ENCODE data around the gene ANKRD13C.

Gene ANKRD13C

DNA sequence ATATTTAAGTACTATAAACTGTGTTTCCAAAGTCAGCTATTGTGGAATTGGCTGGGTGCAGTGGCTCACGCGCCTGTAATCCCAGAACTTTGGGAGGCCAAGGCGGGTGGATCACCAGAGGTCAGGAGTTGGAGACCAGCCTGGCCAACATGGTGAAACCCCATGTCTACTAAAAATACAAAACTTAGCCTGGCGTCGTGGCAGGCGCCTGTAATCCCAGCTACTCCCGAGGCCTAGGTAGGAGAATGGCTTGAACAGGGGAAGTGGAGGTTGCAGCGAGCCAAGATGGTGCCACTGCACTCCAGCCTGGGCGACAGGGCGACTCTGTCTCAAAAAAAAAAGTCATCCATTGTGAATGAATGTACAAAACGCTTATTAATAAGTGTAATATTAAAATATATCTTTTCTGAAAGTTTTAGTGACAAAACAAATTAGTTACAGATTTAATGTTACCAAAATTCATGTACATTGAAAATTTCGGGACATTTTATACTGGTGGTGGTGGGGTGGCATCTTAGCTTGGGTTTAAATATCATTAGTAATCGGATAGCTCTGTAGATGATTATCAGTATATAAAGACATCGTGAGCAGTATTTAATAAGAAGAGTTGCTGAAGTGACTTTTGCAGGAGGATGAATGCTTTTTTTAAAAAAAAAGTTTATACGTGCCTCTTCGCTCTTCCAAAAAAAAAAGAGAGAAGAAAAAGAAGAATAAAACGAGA is 133.8 kb downstream of the ANKRD13C start:
- DNase-seq (ENCODE audit: low spot score): no peak

DNA sequence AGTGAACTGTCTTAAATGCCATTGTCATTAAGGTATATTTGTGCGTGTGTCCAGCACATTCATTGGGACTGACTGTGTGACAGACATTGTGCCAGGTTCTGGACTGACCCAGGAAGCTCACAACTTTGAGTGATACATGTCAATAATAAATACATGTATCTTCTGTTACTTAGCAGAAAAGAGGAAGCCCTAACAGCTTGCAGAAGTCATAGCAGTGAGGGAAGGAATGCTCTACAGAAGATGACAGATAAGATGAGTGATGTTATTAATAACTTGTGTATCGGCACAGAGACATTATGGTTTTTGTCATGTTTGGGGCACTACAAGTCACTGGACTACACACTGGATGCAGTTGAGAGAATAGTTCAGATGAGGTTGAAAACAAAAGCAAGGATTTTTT is 134.5 kb downstream of the ANKRD13C start:
- no peak for DNase-seq (ENCODE audit: low spot score)

DNA sequence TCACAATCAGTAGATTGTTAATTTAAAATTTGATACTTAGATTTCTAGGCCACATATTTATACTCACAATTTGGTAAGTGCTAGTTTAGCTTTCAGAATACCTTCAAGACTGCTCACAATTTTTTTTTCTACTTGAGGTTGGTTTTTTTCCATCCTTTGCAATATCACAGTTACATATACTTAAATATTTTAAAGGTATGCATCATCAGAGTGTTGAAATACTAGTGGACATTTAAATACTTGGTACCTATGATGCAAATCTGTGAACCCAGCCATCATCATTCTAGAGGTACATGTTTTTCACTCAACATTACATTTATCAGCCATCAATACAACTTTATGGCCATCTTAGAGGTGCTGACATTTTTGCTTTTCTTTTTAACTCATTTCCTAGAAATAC is 143.0 kb downstream of the ANKRD13C start:
- no peak for DNase-seq (ENCODE audit: low spot score)

DNA sequence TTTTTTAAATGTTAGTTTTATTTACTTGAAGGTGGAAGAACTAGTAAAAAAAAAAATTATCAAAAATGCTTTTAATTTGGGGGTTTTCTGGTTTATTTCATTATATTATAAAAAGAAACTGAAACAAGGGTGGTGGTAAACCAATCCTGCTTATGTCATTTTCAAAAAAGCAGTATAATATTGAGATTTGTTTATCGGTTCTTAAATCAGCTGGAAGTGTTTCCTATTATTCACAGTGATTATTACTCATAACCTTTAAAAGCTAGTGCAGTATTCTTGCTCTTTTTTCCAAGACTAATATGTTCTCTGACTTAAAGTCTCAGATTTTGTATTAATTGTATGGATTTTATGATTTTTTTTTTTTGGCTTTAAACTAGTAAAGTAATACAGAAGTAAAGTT is 143.7 kb downstream of the ANKRD13C start:
- no peak for DNase-seq (ENCODE audit: low spot score)

Measured in kidney capillary endothelial cell (primary cell).